SK-N-MC (cell line): ENCODE results near the gene SKAP2.

Experiments used
- EZH2 ChIP-seq: fragments of 200-600 bp; sonication (generic); IDR thresholded peaks from one replicate; pipeline ENCODE4 v1.6.1; 2017; ENCODE audit warnings: antibody characterized with exemption
- FOXP2 ChIP-seq: optimal IDR thresholded peaks from 2 replicates; pipeline ENCODE3; 2011; ENCODE audit warnings: mild to moderate bottlenecking, moderate library complexity; ENCODE audit not compliant: insufficient read depth; ENCODE audit errors: extremely low read length, control extremely low read depth
- POLR2AphosphoS5 ChIP-seq: IDR thresholded peaks from 2 replicates; pipeline ENCODE4 v1.6.1; 2012; ENCODE audit warnings: mild to moderate bottlenecking, low read depth, low read length, borderline replicate concordance

DNA sequence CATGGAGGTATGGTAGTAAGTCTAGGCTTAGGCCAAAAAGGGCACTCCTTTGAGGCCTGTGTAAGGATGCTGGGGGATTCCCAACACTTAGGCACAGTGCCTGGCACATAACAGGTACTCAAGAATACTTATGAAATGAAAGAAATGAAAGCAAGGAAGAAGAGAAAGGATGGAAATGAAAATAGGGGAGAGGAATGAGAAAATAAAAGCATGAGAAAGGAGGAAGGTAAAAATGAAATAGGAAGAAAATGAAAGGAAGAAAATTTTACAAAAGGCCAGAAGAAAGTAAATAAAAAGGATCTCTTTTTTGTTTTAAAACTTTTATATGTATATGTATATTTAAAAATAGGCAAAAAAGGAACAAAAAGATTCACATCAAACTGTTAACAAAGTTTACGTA lies 146.3 kb downstream of the SKAP2 start:
- TF ChIP-seq EZH2 (no peak), POLR2AphosphoS5 (no peak), FOXP2 (no peak)
